MCF 10A (cell line): ENCODE results near the gene GNAO1. TPM values are rescaled to one million over a fixed set of nuclear protein-coding genes. Genes with fewer than 3 reads are reported as not detected.
A peak's percentile ranks its signal among the peaks of the same experiment; 100 is the strongest.

Experiments
- BruUV-seq: library from RNA; stranded (reverse); fragments of 400-500 nt; replicated peaks from 2 replicates; lab custom pipeline; 2021; lab: Mats Ljungman, UMichigan
- CTCF ChIA-PET: fragments of 300-600 bp; sonication (Branson Sonifier 250); formaldehyde crosslinking; extraction: SDS; loops from one replicate; lab custom pipeline; 2021; ENCODE audit warnings: antibody characterized with exemption, inconsistent platforms; lab: Yijun Ruan, JAX
- POLR2A ChIA-PET: fragments of 300-600, 350-650 bp; sonication (Branson Sonifier 250); formaldehyde crosslinking; extraction: SDS; loops from one replicate; lab custom pipeline; 2020; ENCODE audit warnings: antibody characterized with exemption, inconsistent platforms; lab: Yijun Ruan, JAX
- DNase-seq: peaks from one replicate; pipeline ENCODE4 v3.0.0-alpha.2; 2018; ENCODE audit not compliant: unreplicated experiment
- H3K27ac Mint-ChIP-seq: one replicate; pipeline ENCODE4 v1.8.0; 2022; ENCODE audit warnings: mild to moderate bottlenecking, low read depth, mixed read lengths; ENCODE audit not compliant: unreplicated experiment
- H3K27me3 Mint-ChIP-seq: one replicate; pipeline ENCODE4 v1.8.0; 2022; ENCODE audit warnings: mixed read lengths; ENCODE audit not compliant: insufficient read depth, unreplicated experiment
- H3K36me3 Mint-ChIP-seq: one replicate; pipeline ENCODE4 v1.8.0; 2022; ENCODE audit warnings: mild to moderate bottlenecking, moderate library complexity, mixed read lengths; ENCODE audit not compliant: insufficient read depth, unreplicated experiment
- H3K4me1 Mint-ChIP-seq: one replicate; pipeline ENCODE4 v1.8.0; 2022; ENCODE audit warnings: mixed read lengths; ENCODE audit not compliant: insufficient read depth, unreplicated experiment
- H3K4me3 Mint-ChIP-seq: one replicate; pipeline ENCODE4 v1.8.0; 2022; ENCODE audit warnings: mild to moderate bottlenecking, moderate library complexity, mixed read lengths; ENCODE audit not compliant: unreplicated experiment
- H3K9me3 Mint-ChIP-seq: one replicate; pipeline ENCODE4 v1.8.0; 2022; ENCODE audit warnings: mixed read lengths; ENCODE audit not compliant: unreplicated experiment
- CTCF ChIP-seq: fragments of 200-600 bp; IDR thresholded peaks from one replicate; pipeline ENCODE4 v1.8.0; 2022; ENCODE audit warnings: antibody characterized with exemption, mild to moderate bottlenecking; ENCODE audit not compliant: unreplicated experiment
- intact Hi-C: fragments of 100-400 bp; cut with micrococcal nuclease; formaldehyde crosslinking; loops from 2 replicates; pipeline ENCODE4 v1.14.1; 2022
- total RNA-seq: library from RNA; stranded (reverse); gene quantifications from 2 replicates; pipeline ENCODE4 v1.2.3, GENCODE V29; 2022

The GNAO1 gene
- total RNA-seq, 1 experiment from 2014 or later: 0.44 TPM

GRCh38 chr16:56199164-56199563 is 7.9 kb downstream of the GNAO1 start:
- ChIA-PET CTCF (interaction anchor here (0.6 kb wide), 1 partner anchor 47 kb away, joined by 3 read pairs; no protein-coding TSS in a partner anchor), POLR2A (no interaction called here)
- H3K27me3 Mint-ChIP-seq: peaks cover 31% of the 10 kb centered on the region
- H3K9me3 Mint-ChIP-seq: no peaks in the 10 kb centered on the region
- intact Hi-C loops: no loop called here
- TF ChIP-seq CTCF: no peak
- no peaks in the 10 kb centered on the region for H3K4me1 Mint-ChIP-seq
- no TSS peak for BruUV-seq
- no peaks in the 10 kb centered on the region for H3K36me3 Mint-ChIP-seq
- no peak for DNase-seq
- no peak overlapping the region for H3K4me3 Mint-ChIP-seq
- H3K27ac Mint-ChIP-seq: no peak overlapping the region

DNA sequence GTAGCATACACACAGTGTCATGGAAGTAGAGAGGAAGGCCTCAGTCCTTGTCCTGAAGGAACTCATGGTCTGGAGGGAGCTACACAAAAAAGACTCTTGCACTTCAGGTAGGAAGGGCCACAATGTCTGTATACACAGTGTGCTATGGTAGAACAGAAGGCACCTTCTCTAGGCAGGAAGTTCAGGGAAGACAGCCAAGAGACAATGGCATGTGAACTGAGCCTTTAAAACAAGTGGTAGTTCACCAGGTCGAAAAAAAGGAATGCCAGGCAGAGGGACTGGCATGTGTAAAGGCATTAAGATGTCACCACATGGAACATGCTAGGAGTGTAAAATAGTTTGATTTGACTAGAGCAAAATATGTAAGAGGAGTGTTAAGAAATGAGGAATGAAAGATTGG is 9.7 kb downstream of the GNAO1 start:
- Mint-ChIP-seq H3K4me3 (no peak overlapping the region), H3K36me3 (no peaks in the 10 kb centered on the region), H3K9me3 (no peaks in the 10 kb centered on the region), H3K27ac (no peak overlapping the region), H3K27me3 (peaks cover 24% of the 10 kb centered on the region), H3K4me1 (no peaks in the 10 kb centered on the region)
- intact Hi-C loops: loop anchor here (5.0 kb wide), 1 partner anchor 259 kb away; no protein-coding TSS in a partner anchor
- CTCF ChIA-PET: no interaction called here
- DNase-seq: no peak
- POLR2A ChIA-PET: no interaction called here
- TF ChIP-seq CTCF: no peak
- BruUV-seq: no TSS peak

GRCh38 chr16:56202036-56202435 is 10.7 kb downstream of the GNAO1 start:
- no TSS peak for BruUV-seq
- TF ChIP-seq CTCF: no peak
- CTCF ChIA-PET: no interaction called here
- DNase-seq: peak; percentile 90
- intact Hi-C loops: loop anchor here (5.0 kb wide), 1 partner anchor 260 kb away; no protein-coding TSS in a partner anchor
- H3K4me3 Mint-ChIP-seq: no peak overlapping the region
- H3K9me3 Mint-ChIP-seq: no peaks in the 10 kb centered on the region
- POLR2A ChIA-PET: no interaction called here
- H3K36me3 Mint-ChIP-seq: no peaks in the 10 kb centered on the region
- no peaks in the 10 kb centered on the region for H3K4me1 Mint-ChIP-seq
- peaks cover 18% of the 10 kb centered on the region for H3K27me3 Mint-ChIP-seq
- H3K27ac Mint-ChIP-seq: no peak overlapping the region

- Mint-ChIP-seq H3K4me3 (no peak overlapping the region), H3K27ac (no peak overlapping the region), H3K9me3 (no peaks in the 10 kb centered on the region), H3K4me1 (no peaks in the 10 kb centered on the region), H3K36me3 (no peaks in the 10 kb centered on the region), H3K27me3 (peaks cover 11% of the 10 kb centered on the region)
- BruUV-seq: no TSS peak
- CTCF ChIA-PET: interaction anchor here (0.6 kb wide), 2 partner anchors 147 to 271 kb away, joined by 3 to 4 read pairs; no protein-coding TSS in a partner anchor
- intact Hi-C loops: loop anchor here (5.0 kb wide), 1 partner anchor 261 kb away; no protein-coding TSS in a partner anchor
- POLR2A ChIA-PET: no interaction called here
- peak; percentile 23 for TF ChIP-seq CTCF
- DNase-seq: peak; percentile 70
Observed at GRCh38 chr16:56203052-56203451, 11.8 kb downstream of the GNAO1 start.
